ENCODE measurements around the gene FIGNL2.
A peak's percentile ranks its signal among the peaks of the same experiment; 100 is the strongest.
"Not testable (repeated sequence)": the region's sequence is repeated elsewhere in the genome, so short reads cannot be mapped to it uniquely, and the experiment has no call there.

FIGNL2 gene

DNA sequence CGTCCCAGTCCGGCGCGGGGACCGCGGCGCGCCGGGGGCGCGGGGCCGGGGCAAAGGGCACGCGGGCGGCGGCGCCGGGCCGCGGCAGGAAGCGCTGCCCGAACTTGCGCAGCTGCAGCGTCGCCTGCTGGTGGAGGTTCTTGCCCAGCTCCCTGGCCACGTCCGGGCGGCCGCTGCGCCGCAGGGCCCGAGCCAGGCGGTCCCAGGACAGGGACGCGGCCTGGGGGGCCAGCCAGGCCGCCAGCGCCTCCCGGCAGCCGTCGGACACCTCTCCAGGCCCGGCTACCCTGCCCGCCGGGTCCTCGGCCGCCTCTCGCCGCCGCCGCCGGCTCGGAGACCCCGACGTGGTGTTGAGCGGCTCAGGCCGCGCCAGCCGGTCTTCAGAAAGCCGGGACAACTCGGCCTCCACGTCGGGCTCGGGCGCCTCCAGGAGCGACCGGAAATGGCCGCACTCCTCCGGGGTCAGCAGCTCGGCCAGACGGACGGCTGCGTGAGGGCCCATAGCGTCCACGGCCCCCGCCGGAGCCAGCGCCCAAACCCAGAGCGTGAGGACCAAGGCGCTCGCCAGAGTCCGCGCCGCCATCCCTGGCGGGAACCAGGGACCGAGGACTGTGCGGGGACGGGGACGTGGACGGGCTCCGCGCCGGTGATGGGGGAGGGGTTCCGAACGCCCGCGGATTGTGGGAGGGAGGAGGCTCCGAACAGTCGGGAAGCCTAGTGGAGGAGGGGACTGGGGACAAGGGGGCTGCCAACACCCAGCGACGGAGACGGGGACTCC is 34.0 kb downstream of the FIGNL2 start:
- DNase-seq = peak; percentile 80

DNA sequence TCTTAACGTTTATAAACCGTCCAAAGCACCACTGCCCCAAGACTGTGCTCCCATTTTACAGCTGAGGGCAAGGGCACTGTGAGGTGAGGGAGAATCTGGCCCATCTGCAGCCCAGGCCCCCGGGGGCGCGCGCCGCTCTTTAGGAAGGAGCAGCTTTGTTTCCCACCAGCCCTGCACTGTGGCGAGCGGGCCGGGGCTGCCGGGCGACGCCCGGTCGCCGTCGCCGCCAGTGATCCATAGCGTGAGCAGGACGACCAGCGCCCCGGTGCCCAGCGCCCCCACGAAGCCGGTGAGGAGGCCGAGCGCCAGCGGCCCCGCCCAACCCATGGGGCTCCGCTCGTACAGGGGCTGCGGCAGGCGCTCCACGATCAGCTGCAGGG is 34.6 kb downstream of the FIGNL2 start:
- no peak for DNase-seq

DNA sequence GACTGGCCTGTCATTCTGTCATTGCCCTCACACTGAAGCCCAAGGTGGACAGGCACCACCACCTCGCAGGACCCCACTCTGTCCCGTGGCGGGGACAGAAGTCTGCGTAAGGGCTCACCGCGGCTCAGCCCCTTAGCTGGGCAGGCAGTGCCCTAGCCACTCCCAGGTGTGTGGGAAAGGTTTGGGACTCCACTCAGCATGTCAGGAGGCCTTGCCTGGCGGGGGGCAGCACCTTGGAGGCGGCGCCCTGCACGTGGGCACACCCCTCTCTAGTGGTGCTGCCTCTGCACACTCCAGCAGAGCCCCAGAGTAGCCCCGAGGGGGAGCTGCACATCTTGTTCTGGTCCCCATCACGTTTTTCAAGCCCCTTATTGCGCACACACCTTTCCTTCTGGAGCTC is 35.6 kb downstream of the FIGNL2 start:
- DNase-seq = no peak

DNA sequence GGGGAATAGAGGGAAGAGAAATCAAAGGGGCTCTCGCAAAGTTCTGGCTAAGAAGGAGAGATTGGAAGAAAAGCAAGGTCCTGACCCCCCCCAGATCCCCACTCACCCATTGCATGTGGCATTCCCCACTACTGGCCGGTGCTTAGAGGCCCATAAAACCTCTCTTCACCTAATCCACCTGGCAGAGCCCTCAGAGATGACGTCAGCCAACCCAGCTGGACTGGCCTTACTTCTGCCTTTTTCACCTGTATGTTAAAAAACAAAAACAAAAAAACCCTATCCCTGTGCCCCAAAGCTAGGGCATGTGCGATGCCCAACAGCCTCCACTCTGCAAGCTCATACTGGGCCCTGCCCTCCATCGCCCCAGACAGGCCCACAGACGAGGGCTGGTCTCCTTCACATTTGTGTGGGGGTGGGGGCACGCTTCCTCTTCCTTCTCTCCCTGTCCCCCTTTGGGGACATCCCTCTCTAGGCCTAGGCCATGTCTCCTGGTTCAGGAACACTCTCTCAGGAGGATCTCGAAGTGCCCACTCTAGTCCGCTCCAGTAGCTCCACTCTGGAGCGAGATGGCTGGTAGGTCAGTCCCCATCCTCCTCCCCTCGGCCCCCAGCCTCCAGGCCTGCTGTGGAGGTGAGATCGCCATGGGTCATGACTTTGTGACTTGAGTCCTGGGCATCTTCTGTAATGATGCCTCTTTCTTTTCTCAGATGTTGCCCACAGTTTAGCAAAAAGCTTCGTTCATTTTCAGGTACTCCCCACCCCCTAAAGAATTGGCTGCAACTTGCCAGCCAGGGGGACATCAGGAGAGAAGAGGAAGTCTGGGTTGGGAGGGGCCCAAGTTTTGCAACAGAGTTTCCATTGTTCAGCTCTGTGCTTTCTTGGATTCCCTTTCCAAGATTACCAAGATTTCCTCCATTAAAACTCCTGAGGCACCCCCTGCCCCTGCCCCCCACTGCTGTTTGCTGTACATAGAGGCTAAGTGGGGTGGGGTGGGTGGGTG is 37.0 kb downstream of the FIGNL2 start:
- DNase-seq = no peak

DNA sequence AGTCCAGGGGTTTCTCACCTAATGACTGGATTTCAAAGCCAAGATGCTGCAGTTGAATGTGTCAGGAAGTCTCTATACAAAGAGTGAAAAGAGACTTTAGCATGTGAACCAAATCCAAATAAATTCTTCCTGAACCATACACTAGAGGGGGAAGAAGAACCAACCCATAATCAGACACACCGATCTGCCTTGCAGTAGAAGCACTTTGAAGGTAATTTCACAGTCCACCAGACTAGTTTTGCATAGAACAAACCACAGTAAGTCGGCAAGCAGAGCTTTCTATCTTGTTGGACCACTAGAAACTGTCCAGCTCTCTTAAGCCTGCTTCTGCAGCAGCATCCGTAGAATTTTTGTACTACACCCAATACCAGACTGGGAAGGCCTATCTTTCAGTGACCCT is 39.3 kb downstream of the FIGNL2 start:
- no peak for DNase-seq

DNA sequence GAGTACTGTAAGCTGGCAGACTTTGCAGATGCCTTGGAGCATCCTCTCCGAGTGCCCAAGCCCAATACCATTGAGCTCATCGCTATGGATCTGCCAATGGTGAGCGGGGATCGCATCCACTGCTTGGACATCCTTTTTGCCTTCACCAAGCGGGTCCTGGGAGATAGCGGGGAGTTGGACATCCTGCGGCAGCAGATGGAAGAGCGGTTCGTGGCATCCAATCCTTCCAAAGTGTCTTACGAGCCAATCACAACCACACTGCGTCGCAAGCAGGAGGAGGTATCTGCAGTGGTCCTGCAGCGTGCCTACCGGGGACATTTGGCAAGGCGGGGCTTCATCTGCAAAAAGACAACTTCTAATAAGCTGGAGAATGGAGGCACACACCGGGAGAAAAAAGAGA is 41.6 kb downstream of the FIGNL2 start:
- no peak for DNase-seq

DNA sequence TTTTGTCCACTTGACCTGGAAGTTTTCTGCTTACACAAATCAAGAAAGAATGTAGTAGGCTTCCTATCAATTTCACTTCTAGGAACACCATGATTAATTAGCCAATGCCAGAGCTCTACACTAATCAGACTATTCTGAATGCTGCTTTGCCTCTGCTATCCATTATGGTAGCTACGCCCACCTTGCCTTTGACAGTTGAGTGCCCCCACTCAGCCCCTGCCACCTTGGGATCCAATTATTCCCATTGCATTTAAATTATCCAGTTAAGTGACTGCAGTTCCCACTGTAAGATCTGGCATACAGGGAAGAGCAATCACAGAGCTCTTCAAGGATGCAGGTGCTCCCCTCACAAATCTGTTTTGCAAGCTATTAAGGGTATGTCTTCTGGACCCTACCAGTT is 47.5 kb downstream of the FIGNL2 start:
- no peak for DNase-seq

DNA sequence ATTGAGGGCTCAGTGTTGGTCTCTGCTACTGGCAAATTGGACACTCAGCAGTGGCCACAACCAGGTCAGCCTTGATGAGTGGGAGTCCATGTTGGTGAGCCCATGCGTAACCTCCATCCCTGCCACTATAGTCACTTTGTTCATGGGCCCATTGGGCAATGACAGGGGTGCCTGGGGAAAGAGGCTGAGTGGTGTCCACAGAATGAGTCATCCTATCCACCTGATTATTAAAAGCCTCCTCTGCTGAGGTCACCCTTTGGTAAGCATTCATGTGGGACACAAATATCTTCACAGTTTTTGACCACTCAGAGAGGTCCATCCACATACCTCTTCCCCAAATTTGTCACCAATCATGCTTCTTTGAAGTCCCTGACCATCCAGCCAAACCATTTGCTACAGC is 50.0 kb downstream of the FIGNL2 start:
- no peak for DNase-seq

DNA sequence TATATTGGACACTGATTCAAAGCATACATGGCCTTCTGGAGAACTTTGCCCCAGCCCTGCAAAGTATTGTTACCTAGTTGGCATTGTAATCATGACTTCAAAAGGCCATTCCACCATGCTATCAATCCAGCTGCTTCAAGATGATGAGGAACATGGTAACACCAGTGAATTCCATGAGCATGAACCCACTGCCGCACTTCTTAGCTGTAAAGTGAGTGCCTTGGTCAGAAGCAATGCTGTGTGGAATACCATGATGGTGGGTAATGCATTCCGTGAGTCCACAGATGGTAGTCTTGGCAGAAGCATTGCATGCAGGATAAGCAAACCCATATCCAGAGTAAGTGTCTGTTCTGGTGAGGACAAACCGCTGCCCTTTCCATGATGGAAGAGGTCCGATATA is 50.5 kb downstream of the FIGNL2 start:
- DNase-seq = not testable (repeated sequence)

DNA sequence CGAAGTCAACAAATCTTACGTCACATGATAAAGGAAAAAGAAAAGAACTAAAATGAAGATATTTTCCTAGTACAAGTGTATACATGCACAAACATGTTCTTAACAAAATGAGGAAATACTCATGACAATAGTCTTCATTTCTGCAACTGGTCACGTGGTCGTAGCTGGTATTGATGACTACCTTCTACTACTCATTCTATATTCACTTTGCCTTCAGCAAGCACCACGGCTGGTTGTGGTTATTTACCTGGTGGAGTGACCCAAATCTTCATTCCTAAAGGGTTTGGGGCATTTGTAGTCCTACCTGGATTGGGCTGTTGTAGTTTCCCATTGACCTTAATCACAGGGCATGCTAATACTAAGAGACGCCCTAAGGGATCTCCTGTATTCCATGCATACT is 51.2 kb downstream of the FIGNL2 start:
- no peak for DNase-seq

DNA sequence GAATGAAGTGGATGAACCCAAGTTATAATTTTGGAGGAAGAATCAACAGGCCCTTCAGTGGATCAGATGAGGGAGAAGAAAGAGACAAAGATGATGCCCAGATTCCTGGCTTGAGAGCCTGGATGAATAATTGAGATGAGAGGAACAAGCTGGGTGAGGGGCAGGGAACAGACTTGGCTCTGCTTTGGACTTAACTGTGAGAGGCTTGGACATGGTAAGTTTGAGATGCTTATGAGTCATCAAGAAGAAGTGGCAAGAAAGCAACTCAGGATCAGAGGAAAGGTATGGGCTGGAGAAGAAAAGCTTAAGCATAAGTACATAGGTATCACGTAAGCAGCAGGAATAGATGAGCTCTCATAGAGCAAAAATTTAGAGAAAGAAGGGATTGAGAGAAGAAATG is 55.3 kb downstream of the FIGNL2 start:
- no peak for DNase-seq

DNA sequence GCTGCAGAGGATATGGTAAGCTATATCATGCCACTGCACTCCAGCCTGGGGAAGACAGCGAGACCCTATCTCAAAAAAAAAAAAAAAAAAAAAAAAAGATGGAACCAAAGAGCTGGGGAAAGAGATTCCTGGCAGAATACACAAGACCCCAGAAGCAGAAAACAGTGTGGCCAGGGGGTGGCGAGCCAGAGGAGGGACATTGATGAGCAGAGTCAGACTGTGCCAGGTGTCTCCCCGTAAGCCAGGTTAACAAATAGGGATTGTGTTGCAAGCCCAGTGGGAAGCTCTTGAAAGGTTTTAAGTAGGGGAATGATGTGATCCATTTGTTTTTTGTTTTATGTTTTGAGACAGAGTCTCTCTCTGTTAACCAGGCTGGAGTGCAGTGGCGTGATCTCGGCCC is 56.1 kb downstream of the FIGNL2 start:
- DNase-seq = no peak

DNA sequence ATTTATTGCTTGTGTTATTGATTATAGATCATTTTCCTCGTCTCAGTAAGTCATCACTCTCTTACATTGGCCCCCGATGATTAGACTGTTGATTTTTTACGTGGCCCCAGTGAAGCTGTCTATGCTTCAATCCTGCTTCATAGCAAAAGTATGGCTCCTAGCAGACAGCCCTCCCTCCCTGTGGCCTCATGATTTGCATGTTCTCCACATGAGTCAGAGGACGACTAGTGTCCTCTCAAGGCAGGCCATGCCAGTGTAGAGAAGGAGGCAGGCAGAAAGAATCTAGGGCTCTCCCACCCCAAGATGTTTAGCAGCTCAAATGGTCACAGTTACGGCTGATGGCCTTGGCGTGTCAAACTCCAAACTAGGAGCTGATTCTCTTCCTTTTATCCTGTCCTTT is 59.6 kb downstream of the FIGNL2 start:
- DNase-seq = no peak

DNA sequence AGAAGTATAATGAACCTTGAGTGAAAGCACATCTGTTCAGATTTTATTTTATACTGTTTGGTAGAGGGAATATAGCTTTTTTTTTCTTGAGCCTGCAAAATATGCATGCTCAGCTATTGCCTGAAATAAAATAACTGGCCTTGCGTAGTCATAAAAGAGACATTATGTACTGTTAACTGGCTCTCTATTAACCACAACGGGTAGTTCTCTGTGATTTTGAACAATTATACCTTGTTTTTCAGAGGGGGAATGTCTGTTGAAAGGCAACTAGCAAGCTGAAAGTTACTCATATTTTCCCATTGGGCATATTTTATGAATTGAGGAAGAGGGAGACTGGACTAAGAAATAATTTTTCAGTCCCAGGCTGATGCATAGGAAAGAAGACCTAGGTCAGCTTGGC is 62.6 kb downstream of the FIGNL2 start:
- no peak for DNase-seq

DNA sequence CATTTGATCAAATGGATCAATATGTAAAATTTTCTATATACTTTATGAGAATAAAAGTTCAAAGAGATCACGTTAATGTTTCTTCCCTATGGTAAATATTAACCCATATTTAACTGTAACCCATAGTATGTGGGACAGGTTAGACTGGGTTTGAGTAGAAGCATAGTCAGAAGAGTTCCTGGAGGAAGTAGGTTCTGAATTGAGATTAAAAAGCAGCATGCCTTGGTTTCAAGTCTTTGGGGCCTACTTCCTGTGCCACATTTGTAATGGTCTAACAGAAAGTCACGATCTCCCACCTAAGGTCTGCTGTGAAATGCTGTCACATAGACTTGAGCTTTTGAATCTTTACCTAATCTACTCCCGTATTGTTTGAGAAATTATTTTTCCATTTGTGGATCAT is 63.8 kb downstream of the FIGNL2 start:
- no peak for DNase-seq

DNA sequence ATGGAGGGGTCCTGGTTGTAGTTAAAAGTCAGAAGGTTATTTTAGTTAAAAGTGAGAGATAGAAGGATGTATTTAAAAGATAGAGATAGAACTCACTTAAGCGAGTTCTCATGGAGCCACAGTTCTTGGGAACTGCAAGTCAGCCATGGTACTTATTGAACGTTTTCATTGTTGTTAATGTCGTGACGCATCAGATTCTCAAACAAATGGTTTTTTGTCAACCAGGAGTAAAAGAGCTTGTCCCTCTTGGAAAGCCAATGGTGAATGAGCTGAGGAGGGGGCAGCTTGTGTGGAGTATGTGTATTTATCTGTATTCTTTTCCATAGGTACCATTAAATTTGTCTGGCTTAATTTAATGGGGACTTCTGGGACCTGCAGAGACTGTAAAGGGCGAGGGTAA is 68.6 kb downstream of the FIGNL2 start:
- DNase-seq = no peak

DNA sequence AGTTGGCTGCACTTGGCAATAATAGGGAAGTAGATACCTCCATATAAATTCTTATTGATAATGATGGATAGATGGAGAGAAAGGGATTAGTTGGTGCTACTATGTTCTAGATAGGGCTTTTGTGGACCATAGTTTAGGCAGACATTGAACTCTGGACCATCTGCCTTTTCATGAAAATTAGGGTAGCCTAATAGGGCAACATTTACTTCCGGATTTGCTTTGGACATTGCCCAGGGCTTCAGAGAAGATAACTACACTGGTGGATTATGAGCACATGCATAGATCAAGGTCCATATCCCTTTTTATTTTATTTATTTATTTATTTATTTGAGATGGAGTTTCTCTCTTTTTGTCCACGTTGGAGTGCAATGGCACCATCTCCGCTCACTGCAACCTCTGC is 70.5 kb downstream of the FIGNL2 start:
- DNase-seq = no peak

DNA sequence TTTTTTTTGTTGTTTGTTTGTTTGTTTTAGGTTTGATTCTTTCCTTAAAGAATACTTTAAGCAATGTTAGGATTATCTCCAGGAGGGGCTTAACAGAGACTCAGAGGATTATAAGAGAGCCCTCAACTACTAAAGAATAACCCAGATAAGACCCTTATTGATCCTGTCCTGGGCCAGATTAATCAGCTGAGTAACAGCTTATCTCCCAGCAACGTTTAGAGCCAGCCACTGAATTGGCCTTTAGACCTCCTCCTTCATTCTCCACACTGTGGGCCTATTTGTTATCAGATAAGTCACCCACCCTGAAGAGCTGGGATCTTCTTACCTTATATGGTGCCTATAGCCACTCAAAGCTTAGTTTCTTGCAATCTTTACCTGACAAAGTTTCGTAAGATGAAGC is 71.1 kb downstream of the FIGNL2 start:
- DNase-seq = no peak

DNA sequence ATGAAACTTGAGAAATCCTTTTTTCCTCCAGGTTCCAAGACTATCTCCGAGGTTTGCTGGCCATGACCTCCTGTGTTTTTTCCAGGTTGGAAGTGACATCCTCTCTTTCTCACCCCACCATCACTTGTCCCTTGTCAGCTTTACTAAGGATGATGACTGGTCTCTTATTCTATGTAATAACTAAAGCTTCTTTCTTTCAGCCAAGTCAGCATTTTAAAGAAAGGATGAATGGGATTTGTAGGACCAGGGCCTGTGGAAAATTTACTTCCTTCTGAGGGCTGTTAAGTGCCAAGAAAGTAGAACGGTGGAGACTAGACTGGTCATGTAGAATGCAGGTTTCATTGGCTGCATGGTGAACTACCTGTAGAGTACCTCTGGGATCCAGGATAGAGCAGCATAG is 73.6 kb downstream of the FIGNL2 start:
- DNase-seq = no peak

DNA sequence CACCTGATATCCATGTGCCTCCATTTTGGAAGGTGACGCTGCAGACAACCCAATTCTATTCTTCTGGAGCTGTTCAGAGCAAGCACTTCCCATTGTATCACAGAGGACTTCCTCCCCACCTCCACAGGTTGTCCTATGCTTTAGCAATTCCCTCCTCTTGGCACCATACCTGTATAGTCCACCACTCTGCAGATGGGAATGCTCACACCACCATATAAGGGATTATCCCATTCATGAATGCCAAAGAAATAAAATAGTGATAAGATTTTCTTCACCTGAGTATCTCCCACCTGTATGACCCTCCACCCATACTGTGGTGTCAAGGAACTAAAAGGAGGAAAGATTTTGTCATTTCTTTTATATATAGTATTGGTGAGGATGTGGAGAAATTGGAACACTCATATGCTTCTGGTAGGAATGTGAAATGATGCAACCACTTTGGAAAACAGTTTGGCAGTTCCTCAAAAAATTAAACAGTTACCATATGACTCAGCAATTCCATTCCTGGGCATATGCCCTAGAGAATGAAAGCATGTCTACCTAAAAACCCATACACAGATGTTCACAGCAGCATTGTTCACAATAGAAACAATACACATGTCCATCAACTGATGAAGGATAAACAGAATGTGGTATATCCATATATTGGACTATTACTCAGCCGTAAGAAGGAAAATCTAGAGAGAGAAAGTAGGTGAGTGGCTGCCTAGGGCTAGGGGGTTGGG is 75.2 kb downstream of the FIGNL2 start:
- DNase-seq = no peak

DNA sequence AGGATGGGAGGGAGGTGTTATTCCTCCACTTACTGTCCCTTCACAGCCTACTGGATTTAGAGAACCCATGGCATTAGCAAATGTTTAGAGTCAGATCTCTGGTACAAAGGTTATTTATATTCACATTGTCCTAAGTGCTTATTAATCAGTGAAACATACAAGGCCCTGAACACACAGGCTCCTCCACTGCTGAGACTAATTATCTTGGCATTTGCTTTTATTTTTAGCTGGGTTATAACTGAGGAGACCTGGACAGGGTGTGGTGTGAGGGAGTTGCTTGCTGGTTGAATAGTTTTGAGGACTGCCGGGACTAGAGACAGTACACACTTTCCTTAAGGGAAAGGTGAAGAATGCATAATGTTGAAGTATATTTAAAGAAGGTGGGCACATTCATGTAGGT is 77.5 kb downstream of the FIGNL2 start:
- no peak for DNase-seq

Measured in NCI-H146 (cell line).